ENCODE data around the gene TAS1R3. TPM values are rescaled to one million over a fixed set of nuclear protein-coding genes. Genes with fewer than 3 reads are reported as not detected.

The TAS1R3 gene
- total and polyA plus RNA-seq, 2 experiments from 2014 or later: 0.14 TPM; not detected in 1

DNA sequence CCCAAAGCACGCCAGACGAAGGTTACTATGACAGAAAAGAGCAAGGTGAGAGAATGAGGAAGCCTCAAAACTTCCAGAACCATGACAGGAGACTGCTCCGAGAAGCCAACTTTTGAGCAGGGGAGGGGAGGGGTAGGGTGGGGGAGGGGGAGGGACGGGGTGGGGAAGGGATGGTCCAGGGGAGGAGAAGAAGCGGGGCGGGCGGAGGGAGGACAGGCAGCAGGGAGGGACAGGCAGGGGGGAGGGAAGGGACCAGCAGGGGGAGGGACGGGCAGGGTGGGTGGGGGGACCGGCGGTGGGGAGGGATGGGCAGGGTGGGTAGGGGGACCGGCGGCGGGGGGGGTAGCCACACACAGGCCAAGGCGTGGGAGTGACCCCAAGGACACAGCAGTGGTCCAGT, 8.7 kb upstream of the TAS1R3 start:
- Histone ChIP-seq H4K20me1 (replicated peaks; ENCODE audit: insufficient read depth) (peaks cover 15% of the 10 kb centered on the region), H3K27me3 (ENCODE audit: insufficient read depth) (no peaks in the 10 kb centered on the region), H3K4me1 (ENCODE audit: insufficient read depth) (peaks cover 3% of the 10 kb centered on the region; the same call in 1 of the 2 replicates), H3K9me2 (ENCODE audit: insufficient read depth) (no peaks in the 10 kb centered on the region), H2AFZ (no peak overlapping the region), H3K79me2 (replicated peaks; ENCODE audit: insufficient read depth) (peaks cover 65% of the 10 kb centered on the region), H3K27ac (ENCODE audit: low read depth) (no peak overlapping the region), H3F3A (replicated peaks; ENCODE audit: low read depth) (peaks cover 6% of the 10 kb centered on the region; the same call in 1 of the 2 replicates), H3K36me3 (ENCODE audit: insufficient read depth) (no peaks in the 10 kb centered on the region), H3K4me3 (no peak overlapping the region), H3K4me2 (no peak overlapping the region)
- DNase-seq (ENCODE audit: low spot score): no peak
- no peaks in the 10 kb centered on the region; the same call in 2 of the 3 replicates for H3K9me3 Mint-ChIP-seq
- peaks cover 27% of the 10 kb centered on the region for H3K27me3 Mint-ChIP-seq (ENCODE audit: insufficient read depth, low read depth, poor library complexity)
- no peak overlapping the region for H3K27ac Mint-ChIP-seq
- H3K36me3 Mint-ChIP-seq (ENCODE audit: low read depth): peaks cover 34% of the 10 kb centered on the region
- peak overlapping the region; percentile 73 for H3K4me3 Mint-ChIP-seq
- H3K4me1 Mint-ChIP-seq: peaks cover 13% of the 10 kb centered on the region
- ATAC-seq: no peak
- TF ChIP-seq STAT1 (IDR thresholded peaks at IDR 0.05; ENCODE audit: unreplicated experiment): no peak
- TF ChIP-seq EZH2phosphoT487 (IDR thresholded peaks at IDR 0.05; ENCODE audit: unreplicated experiment): no peak
- TF ChIP-seq, protein P1, sequence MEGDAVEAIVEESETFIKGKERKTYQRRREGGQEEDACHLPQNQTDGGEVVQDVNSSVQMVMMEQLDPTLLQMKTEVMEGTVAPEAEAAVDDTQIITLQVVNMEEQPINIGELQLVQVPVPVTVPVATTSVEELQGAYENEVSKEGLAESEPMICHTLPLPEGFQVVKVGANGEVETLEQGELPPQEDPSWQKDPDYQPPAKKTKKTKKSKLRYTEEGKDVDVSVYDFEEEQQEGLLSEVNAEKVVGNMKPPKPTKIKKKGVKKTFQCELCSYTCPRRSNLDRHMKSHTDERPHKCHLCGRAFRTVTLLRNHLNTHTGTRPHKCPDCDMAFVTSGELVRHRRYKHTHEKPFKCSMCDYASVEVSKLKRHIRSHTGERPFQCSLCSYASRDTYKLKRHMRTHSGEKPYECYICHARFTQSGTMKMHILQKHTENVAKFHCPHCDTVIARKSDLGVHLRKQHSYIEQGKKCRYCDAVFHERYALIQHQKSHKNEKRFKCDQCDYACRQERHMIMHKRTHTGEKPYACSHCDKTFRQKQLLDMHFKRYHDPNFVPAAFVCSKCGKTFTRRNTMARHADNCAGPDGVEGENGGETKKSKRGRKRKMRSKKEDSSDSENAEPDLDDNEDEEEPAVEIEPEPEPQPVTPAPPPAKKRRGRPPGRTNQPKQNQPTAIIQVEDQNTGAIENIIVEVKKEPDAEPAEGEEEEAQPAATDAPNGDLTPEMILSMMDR (conservative IDR thresholded peaks at IDR 0.05; ENCODE audit: low read depth in 2 of 2): no peak
- TF ChIP-seq POLR2AphosphoS5 (IDR thresholded peaks at IDR 0.05; ENCODE audit: low read depth): no peak
- TF ChIP-seq ZNF331 (CRISPR knock-in tag; IDR thresholded peaks at IDR 0.05; ENCODE audit: low read depth): no peak
- no peak for TF ChIP-seq JUNB (IDR thresholded peaks at IDR 0.05; ENCODE audit: unreplicated experiment)
- TF ChIP-seq, protein P2, sequence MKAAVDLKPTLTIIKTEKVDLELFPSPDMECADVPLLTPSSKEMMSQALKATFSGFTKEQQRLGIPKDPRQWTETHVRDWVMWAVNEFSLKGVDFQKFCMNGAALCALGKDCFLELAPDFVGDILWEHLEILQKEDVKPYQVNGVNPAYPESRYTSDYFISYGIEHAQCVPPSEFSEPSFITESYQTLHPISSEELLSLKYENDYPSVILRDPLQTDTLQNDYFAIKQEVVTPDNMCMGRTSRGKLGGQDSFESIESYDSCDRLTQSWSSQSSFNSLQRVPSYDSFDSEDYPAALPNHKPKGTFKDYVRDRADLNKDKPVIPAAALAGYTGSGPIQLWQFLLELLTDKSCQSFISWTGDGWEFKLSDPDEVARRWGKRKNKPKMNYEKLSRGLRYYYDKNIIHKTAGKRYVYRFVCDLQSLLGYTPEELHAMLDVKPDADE (IDR thresholded peaks at IDR 0.05): no peak
- TF ChIP-seq, protein P3, sequence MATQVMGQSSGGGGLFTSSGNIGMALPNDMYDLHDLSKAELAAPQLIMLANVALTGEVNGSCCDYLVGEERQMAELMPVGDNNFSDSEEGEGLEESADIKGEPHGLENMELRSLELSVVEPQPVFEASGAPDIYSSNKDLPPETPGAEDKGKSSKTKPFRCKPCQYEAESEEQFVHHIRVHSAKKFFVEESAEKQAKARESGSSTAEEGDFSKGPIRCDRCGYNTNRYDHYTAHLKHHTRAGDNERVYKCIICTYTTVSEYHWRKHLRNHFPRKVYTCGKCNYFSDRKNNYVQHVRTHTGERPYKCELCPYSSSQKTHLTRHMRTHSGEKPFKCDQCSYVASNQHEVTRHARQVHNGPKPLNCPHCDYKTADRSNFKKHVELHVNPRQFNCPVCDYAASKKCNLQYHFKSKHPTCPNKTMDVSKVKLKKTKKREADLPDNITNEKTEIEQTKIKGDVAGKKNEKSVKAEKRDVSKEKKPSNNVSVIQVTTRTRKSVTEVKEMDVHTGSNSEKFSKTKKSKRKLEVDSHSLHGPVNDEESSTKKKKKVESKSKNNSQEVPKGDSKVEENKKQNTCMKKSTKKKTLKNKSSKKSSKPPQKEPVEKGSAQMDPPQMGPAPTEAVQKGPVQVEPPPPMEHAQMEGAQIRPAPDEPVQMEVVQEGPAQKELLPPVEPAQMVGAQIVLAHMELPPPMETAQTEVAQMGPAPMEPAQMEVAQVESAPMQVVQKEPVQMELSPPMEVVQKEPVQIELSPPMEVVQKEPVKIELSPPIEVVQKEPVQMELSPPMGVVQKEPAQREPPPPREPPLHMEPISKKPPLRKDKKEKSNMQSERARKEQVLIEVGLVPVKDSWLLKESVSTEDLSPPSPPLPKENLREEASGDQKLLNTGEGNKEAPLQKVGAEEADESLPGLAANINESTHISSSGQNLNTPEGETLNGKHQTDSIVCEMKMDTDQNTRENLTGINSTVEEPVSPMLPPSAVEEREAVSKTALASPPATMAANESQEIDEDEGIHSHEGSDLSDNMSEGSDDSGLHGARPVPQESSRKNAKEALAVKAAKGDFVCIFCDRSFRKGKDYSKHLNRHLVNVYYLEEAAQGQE (IDR thresholded peaks at IDR 0.05; ENCODE audit: unreplicated experiment): no peak
- TF ChIP-seq EZH2 (IDR thresholded peaks at IDR 0.05; ENCODE audit: low read depth, unreplicated experiment): no peak
- no peak for TF ChIP-seq CREB1 (CRISPR knock-in tag; IDR thresholded peaks at IDR 0.05; ENCODE audit: low read depth)
- TF ChIP-seq, protein P4, sequence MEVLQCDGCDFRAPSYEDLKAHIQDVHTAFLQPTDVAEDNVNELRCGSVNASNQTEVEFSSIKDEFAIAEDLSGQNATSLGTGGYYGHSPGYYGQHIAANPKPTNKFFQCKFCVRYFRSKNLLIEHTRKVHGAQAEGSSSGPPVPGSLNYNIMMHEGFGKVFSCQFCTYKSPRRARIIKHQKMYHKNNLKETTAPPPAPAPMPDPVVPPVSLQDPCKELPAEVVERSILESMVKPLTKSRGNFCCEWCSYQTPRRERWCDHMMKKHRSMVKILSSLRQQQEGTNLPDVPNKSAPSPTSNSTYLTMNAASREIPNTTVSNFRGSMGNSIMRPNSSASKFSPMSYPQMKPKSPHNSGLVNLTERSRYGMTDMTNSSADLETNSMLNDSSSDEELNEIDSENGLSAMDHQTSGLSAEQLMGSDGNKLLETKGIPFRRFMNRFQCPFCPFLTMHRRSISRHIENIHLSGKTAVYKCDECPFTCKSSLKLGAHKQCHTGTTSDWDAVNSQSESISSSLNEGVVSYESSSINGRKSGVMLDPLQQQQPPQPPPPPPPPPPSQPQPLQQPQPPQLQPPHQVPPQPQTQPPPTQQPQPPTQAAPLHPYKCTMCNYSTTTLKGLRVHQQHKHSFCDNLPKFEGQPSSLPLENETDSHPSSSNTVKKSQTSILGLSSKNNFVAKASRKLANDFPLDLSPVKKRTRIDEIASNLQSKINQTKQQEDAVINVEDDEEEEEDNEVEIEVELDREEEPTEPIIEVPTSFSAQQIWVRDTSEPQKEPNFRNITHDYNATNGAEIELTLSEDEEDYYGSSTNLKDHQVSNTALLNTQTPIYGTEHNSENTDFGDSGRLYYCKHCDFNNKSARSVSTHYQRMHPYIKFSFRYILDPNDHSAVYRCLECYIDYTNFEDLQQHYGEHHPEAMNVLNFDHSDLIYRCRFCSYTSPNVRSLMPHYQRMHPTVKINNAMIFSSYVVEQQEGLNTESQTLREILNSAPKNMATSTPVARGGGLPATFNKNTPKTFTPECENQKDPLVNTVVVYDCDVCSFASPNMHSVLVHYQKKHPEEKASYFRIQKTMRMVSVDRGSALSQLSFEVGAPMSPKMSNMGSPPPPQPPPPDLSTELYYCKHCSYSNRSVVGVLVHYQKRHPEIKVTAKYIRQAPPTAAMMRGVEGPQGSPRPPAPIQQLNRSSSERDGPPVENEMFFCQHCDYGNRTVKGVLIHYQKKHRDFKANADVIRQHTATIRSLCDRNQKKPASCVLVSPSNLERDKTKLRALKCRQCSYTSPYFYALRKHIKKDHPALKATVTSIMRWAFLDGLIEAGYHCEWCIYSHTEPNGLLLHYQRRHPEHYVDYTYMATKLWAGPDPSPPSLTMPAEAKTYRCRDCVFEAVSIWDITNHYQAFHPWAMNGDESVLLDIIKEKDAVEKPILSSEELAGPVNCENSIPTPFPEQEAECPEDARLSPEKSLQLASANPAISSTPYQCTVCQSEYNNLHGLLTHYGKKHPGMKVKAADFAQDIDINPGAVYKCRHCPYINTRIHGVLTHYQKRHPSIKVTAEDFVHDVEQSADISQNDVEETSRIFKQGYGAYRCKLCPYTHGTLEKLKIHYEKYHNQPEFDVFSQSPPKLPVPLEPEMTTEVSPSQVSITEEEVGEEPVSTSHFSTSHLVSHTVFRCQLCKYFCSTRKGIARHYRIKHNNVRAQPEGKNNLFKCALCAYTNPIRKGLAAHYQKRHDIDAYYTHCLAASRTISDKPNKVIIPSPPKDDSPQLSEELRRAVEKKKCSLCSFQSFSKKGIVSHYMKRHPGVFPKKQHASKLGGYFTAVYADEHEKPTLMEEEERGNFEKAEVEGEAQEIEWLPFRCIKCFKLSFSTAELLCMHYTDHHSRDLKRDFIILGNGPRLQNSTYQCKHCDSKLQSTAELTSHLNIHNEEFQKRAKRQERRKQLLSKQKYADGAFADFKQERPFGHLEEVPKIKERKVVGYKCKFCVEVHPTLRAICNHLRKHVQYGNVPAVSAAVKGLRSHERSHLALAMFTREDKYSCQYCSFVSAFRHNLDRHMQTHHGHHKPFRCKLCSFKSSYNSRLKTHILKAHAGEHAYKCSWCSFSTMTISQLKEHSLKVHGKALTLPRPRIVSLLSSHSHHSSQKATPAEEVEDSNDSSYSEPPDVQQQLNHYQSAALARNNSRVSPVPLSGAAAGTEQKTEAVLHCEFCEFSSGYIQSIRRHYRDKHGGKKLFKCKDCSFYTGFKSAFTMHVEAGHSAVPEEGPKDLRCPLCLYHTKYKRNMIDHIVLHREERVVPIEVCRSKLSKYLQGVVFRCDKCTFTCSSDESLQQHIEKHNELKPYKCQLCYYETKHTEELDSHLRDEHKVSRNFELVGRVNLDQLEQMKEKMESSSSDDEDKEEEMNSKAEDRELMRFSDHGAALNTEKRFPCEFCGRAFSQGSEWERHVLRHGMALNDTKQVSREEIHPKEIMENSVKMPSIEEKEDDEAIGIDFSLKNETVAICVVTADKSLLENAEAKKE (CRISPR knock-in tag; IDR thresholded peaks at IDR 0.05): no peak
- no peak for TF ChIP-seq NANOG (IDR thresholded peaks at IDR 0.05; ENCODE audit: borderline replicate concordance)
- TF ChIP-seq ZNF114 (CRISPR knock-in tag; IDR thresholded peaks at IDR 0.05): no peak
